HG03457 (cell line): ENCODE data around the gene SLC17A9.

Experiments
- ATAC-seq: cut with Tn5 transposase; IDR thresholded peaks from one replicate; pipeline ENCODE4 v1.9.1; 2021; ENCODE audit warnings: moderate number of reproducible peaks; ENCODE audit not compliant: unreplicated experiment

Gene SLC17A9

DNA sequence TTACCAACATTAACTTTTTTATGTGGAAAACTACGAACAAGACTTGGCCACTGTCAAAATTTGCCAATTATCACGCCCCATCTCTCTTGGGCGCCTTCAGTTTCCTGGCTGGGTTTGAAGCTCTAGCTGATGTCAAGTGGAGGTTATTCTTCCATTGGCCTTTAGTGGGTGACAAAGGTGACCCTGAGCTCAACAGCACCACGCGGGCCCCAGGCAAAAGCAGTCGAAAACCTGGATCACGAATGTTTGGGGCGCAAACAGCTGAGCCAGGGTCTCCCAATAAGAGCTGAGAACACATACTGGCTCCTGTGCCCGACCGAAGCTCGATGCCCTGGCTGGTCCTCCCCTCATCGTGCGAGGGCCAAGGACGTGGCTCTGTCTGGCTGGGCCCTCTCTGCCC, 26.8 kb downstream of the SLC17A9 start:
- ATAC-seq, result no peak

DNA sequence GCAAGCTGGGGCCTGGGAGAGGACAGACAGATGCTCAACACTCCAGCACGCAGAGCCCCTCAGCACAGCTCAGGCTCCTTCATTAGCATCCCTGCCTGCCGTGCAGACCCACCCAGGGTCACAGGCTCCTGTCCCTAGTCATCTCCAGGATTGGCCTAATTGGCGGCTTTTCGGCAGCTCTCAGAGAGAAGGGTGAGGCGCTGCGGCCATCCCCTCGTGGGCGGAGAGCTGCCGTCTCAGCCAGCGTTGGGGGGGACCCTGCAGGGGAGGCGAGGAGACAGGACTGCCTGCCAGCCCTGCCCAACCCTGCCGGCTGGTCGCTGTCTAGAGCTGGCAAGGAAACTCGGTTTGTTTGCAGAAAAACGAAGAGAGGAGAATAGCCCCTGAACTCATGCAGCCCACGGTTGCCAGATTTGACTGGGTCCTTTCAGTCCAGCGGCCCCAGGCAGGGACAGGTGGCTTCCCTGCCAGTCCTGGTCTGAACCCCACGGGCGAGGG, 27.4 kb downstream of the SLC17A9 start:
- ATAC-seq, result no peak

DNA sequence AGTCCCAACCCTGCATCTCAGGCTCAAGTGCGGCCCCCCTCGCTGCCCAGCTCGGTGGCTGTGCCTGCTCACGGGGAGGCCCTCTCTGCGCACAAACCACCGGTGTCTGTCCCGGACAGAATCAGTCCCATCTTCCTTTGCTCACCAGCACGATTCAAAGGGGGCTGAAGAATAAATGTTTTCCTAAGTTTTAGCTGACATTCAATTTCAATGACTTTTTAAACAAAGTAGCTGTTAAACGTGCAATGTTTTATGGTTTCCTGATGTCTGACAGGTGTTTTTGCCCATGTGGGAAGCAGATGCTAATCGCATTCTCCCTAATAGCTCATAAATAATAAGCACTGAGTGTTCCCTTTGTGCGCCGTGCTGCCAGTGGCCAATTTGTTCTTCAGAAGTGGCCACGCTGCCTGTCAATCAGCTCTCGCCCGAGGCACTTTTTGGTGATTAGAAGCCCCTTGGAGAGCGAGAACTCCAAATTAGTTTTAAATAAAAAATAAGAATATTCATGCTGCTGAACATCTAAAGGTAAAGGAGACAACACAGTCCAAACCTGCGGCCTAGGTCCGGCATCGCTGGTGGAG, 28.0 kb downstream of the SLC17A9 start:
- ATAC-seq, result no peak

GRCh38 chr20:62980970-62981369, 28.5 kb downstream of the SLC17A9 start:
- ATAC-seq, result no peak

- no peak for ATAC-seq
These were observed 29.9 kb downstream of the SLC17A9 start for GRCh38 chr20:62982124-62983075.

- no peak for ATAC-seq
These were observed 30.7 kb downstream of the SLC17A9 start for GRCh38 chr20:62983210-62983609.

DNA sequence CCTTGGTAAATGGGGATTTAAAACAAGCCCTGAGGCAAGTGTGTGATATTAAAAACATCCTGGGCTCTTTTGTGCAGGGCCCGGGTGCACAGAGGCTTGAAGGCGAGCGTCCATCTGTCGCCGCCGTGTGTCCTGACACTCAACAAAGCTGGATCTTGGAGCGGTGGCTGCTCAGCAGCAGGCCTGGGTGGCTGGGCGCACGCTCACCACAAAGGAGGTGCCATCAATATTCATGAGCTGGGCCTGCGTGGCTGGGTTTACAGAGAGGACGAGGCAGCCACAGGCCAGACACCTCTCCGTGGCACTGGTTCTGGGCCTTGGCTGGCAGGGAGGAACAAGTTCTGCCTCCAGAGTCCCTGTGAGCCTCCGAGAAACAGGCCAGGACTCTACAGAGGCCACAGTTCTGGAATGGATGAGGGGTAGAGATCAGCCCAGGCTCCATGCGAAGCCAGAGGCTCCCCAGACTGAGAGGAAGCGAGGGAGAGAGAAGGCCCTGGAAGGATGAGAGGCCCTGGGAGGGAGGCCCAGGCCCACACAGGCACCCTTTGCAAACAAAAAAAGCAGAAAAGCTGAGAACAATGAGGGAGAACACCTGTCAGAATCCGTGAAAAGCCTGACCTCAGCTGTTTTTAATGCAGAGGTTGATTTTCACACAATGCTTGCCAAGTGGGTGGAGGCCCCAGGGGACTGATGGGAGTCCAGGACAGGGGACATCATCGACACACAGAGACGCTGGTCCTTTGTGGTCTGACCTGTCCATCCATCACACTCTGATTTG, 32.3 kb downstream of the SLC17A9 start:
- no peak for ATAC-seq

DNA sequence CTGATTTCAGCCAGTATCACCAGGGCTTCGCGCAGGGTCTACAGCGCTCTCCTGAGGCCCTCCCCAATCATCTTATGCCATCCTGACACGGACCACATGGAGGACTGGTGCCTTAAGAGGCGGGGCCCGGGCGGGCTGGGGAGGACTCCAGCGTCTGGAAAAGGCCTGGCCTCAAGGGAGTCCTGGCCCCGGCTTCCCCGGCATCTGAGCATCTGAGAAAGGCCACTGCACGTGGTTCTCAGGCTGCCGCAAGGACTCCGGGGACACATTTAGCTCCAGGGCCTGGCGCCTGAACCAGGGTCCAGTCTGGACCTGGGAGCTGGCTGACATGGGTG, 32.9 kb downstream of the SLC17A9 start:
- no peak for ATAC-seq

- no peak for ATAC-seq
These were observed 33.8 kb downstream of the SLC17A9 start for GRCh38 chr20:62986257-62986800.

DNA sequence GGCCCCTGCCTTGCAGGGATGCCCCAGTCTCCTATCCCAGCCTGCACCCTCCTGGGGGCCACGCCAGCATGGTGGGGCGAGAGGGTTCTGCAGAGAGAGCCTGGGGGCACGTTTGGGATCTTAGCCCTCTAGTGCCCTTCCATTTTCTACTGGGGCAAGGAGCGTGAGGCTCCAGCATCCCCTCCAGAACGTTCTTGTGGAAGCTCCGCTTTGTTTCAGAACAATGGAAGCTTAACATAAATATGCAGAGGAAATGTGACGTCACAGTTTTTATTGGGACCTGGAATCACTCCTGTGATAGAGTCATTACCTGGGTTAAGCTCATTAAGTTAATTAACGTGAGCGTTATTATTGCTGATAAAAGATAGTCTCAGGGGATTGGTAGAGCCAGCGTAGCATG, 34.6 kb downstream of the SLC17A9 start:
- ATAC-seq, result no peak

DNA sequence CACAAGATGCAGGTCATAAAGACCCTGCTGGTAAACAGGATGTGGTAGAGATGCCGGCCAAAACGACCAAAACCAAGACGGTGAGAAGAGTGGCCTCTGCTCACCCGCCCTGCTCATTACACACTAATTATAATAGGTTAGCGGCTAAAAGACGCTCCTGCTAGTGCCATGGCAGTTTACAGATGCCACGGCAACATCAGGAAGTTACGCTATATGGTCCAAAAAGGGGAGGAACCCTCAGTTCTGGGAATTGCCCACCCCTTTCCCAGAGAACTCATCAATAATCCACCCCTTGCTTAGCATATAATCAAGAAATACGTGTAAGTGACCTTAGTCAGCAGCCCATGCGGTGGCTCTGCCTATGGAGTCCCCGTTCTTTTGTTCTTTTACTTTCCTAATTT, 36.7 kb downstream of the SLC17A9 start:
- no peak for ATAC-seq

- ATAC-seq, result no peak
These were observed 37.9 kb downstream of the SLC17A9 start for GRCh38 chr20:62990306-62990825.

DNA sequence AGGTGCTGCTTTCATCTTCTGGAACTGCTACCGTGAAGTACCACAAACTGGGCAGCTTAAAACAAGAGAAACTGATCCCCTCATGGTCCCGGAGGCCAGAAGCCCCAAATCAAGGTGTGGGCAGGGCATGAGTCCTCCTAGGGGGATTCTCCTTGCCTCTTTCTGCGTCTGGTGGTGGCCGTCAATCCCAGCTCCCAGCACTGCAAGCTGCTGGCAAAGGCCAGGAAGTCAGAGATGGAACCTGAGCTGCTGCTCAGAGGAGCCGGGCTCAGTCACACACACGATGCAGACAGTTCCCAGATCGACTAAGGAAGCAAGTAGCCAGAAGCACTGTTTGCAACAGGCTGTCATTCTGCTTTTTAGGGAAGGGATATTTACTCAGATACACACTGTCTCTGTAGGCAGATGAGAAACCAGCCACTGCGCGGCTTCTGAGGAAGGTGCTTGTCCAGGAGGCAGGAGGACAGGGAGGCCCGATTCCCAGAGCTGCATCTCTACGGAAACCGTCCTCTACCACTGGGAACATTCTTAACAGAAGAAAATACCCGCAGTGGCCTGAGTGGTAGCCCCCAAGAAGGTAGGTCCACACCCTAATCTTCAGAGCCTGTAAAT, 38.8 kb downstream of the SLC17A9 start:
- no peak for ATAC-seq

GRCh38 chr20:62991863-62992262, 39.4 kb downstream of the SLC17A9 start:
- ATAC-seq, result no peak

DNA sequence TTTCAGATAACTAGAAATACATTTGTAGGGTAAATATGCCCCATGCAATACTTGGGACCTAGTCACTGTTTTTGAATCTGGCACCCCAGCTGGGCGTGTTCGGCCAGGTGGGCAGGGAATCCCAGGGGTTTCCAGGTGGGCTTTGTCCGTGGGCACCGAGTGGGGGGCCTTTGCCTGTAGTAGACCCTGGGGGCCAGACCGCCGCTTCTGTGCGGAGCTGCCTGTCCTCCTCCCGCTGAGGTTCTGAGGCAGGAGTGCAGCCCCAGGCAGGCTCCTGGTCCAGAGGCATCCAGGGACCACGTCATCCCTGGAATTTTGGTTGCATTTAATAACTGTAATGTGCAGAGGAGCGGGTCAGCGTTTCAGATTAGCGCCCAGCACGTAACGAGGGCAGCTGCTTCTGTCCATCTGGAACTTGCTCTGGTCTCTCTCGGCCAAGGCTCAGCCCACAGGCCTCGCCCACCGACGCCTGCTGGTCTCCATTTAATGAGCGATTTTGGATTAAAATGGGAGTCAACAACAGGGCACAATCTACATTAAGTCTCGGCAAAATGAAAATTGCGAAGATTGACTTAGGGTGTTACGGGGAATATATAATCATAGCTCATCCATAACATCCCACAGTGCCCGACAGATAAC, 41.5 kb downstream of the SLC17A9 start:
- no peak for ATAC-seq

DNA sequence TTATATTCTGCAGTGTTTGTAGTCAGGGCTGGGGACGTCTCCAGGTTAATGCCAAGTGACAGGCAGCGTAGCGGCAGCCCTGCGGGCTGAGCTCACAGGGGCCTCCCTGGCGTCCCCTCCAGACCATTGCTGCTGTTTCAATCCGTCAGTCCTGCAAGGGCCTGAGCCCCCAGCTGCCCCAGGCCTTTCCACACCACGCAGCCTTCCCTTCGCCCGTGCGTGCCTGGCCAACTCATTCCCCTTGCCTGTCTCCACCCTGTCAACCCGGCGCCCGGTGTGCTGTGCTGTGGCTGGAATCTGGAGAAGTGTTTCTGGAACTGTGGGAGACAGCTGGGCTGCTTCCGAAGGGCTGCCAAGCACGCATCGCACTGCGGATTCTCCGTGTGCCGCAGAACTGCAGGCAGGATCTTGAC, 42.4 kb downstream of the SLC17A9 start:
- no peak for ATAC-seq

- no peak for ATAC-seq
These were observed 43.0 kb downstream of the SLC17A9 start for GRCh38 chr20:62995481-62995880.

- ATAC-seq, result no peak
These were observed 43.5 kb downstream of the SLC17A9 start for GRCh38 chr20:62995898-62996595.

- no peak for ATAC-seq
These were observed 44.1 kb downstream of the SLC17A9 start for GRCh38 chr20:62996596-62996982.
